HEK293 (cell line): ENCODE measurements around the gene STAB1.
A peak's percentile ranks its signal among the peaks of the same experiment; 100 is the strongest.

ENCODE experiments used
- CTCF ChIA-PET: fragments of 350-600 bp; formaldehyde crosslinking; extraction: SDS; loops from one replicate; lab custom pipeline; 2021; ENCODE audit warnings: antibody characterized with exemption; lab: Yijun Ruan, JAX
- POLR2A ChIA-PET: fragments of 300-600 bp; formaldehyde crosslinking; extraction: SDS; loops from one replicate; lab custom pipeline; 2020; ENCODE audit warnings: antibody characterized with exemption, inconsistent platforms; lab: Yijun Ruan, JAX
- H3K27ac ChIP-seq: fragments of 200-500 bp; sonication (Bioruptor generic); 2 replicates; pipeline ENCODE4 v1.5.1; 2014; ENCODE audit warnings: low read depth, low read length, control low read depth, inconsistent platforms; ENCODE audit errors: extremely low read depth
- H3K36me3 ChIP-seq, 2 experiments: fragments of 200-500 bp in 1 of 2; sonication (Bioruptor generic) in 1 of 2; 1 replicate in 1 of 2; 2 replicates in 1 of 2; pipeline ENCODE4 v1.5.1; 2014 to 2017; ENCODE audit warnings: inconsistent platforms in 2 of 2, low read length in 2 of 2; ENCODE audit not compliant: control insufficient read depth in 2 of 2, insufficient read depth in 1 of 2
- H3K4me1 ChIP-seq: fragments of 200-500 bp; sonication (Bioruptor generic); 2 replicates; pipeline ENCODE4 v1.5.1; 2014; ENCODE audit warnings: mild to moderate bottlenecking, low read length, inconsistent platforms; ENCODE audit not compliant: control insufficient read depth, insufficient read depth
- H3K4me3 ChIP-seq: 2 replicates; pipeline ENCODE4 v1.5.1; 2011; ENCODE audit warnings: low read depth, mild to moderate bottlenecking, control low read depth, low read length, moderate library complexity
- H3K9me3 ChIP-seq: fragments of 200-500 bp; sonication (Bioruptor generic); 2 replicates; pipeline ENCODE4 v1.5.1; 2014; ENCODE audit warnings: low read depth, low read length, inconsistent platforms; ENCODE audit not compliant: control insufficient read depth, insufficient read depth
- EGR2 ChIP-seq: fragments of 450-650 bp; formaldehyde crosslinking; IDR thresholded peaks from 2 replicates; pipeline ENCODE4 v1.5.1; 2016; ENCODE audit warnings: low read depth, missing biosample characterization, missing genetic modification characterization
- GLIS1 ChIP-seq: fragments of 450-650 bp; formaldehyde crosslinking; IDR thresholded peaks from 2 replicates; pipeline ENCODE4 v1.5.1; 2016; ENCODE audit warnings: missing biosample characterization, missing genetic modification characterization
- KLF7 ChIP-seq: fragments of 450-650 bp; formaldehyde crosslinking; IDR thresholded peaks from 2 replicates; pipeline ENCODE4 v1.5.1; 2016; ENCODE audit warnings: missing biosample characterization, missing genetic modification characterization, borderline replicate concordance
- ZIC2 ChIP-seq: fragments of 450-650 bp; formaldehyde crosslinking; IDR thresholded peaks from 2 replicates; pipeline ENCODE4 v1.5.1; 2016; ENCODE audit warnings: missing biosample characterization, missing genetic modification characterization
- ZNF114 ChIP-seq: fragments of 450-650 bp; formaldehyde crosslinking; IDR thresholded peaks from 2 replicates; pipeline ENCODE4 v1.5.0; 2017; ENCODE audit warnings: missing biosample characterization, missing genetic modification characterization
- ZNF138 ChIP-seq: fragments of 450-650 bp; formaldehyde crosslinking; IDR thresholded peaks from 2 replicates; pipeline ENCODE4 v1.5.1; 2016; ENCODE audit warnings: missing biosample characterization, missing genetic modification characterization, borderline replicate concordance
- ZNF274 ChIP-seq, 2 experiments: fragments of 200-500 bp in 1 of 2; fragments of 450-650 bp in 1 of 2; sonication (Bioruptor generic) in 1 of 2; formaldehyde crosslinking in 1 of 2; IDR thresholded peaks; 2 replicates each; pipeline versions ENCODE4 v1.5.1 to v1.6.1; 2014 to 2016; ENCODE audit warnings: borderline replicate concordance in 1 of 2, inconsistent platforms in 1 of 2, low read length in 1 of 2, missing biosample characterization in 1 of 2, missing genetic modification characterization in 1 of 2
- ZNF302 ChIP-seq: fragments of 450-650 bp; formaldehyde crosslinking; IDR thresholded peaks from 2 replicates; pipeline ENCODE4 v1.5.1; 2016; ENCODE audit warnings: missing biosample characterization, missing genetic modification characterization, low read depth
- ZNF324 ChIP-seq: fragments of 450-650 bp; formaldehyde crosslinking; IDR thresholded peaks from 2 replicates; pipeline ENCODE4 v1.5.1; 2016; ENCODE audit warnings: missing biosample characterization, missing genetic modification characterization
- ZNF335 ChIP-seq: fragments of 450-650 bp; formaldehyde crosslinking; conservative IDR thresholded peaks from 2 replicates; pipeline ENCODE4 v1.5.1; 2016; ENCODE audit warnings: missing biosample characterization, missing genetic modification characterization
- ZNF433 ChIP-seq: fragments of 450-650 bp; formaldehyde crosslinking; IDR thresholded peaks from 2 replicates; pipeline ENCODE4 v1.5.1; 2016; ENCODE audit warnings: missing biosample characterization, missing genetic modification characterization, low read depth
- ZNF501 ChIP-seq: fragments of 450-650 bp; formaldehyde crosslinking; IDR thresholded peaks from 2 replicates; pipeline ENCODE4 v1.5.1; 2016; ENCODE audit warnings: missing biosample characterization, missing genetic modification characterization
- ZNF514 ChIP-seq: fragments of 450-650 bp; formaldehyde crosslinking; IDR thresholded peaks from 2 replicates; pipeline ENCODE4 v1.5.1; 2016; ENCODE audit warnings: missing biosample characterization, missing genetic modification characterization
- ZNF521 ChIP-seq: fragments of 450-650 bp; formaldehyde crosslinking; IDR thresholded peaks from 2 replicates; pipeline ENCODE4 v1.5.1; 2017; ENCODE audit warnings: missing biosample characterization, mild to moderate bottlenecking, missing genetic modification characterization
- ZNF600 ChIP-seq: fragments of 450-650 bp; formaldehyde crosslinking; IDR thresholded peaks from 2 replicates; pipeline ENCODE4 v1.5.1; 2016; ENCODE audit warnings: missing biosample characterization, missing genetic modification characterization
- ZNF768 ChIP-seq: fragments of 450-650 bp; formaldehyde crosslinking; IDR thresholded peaks from 2 replicates; pipeline ENCODE4 v1.5.1; 2018; ENCODE audit warnings: missing biosample characterization, mild to moderate bottlenecking, missing genetic modification characterization
- ZSCAN16 ChIP-seq: fragments of 450-650 bp; formaldehyde crosslinking; IDR thresholded peaks from 2 replicates; pipeline ENCODE4 v1.5.1; 2016; ENCODE audit warnings: missing biosample characterization, missing genetic modification characterization
- TF ChIP-seq, protein P1 (sequence below): fragments of 450-650 bp; formaldehyde crosslinking; IDR thresholded peaks from 2 replicates; pipeline ENCODE4 v1.5.1; 2016; ENCODE audit warnings: missing biosample characterization, missing genetic modification characterization
- TF ChIP-seq, protein P2 (sequence below): fragments of 450-650 bp; formaldehyde crosslinking; IDR thresholded peaks from 2 replicates; pipeline ENCODE4 v1.5.1; 2016; ENCODE audit warnings: missing biosample characterization, missing genetic modification characterization
- TF ChIP-seq, protein P3 (sequence below): fragments of 450-650 bp; formaldehyde crosslinking; IDR thresholded peaks from 2 replicates; pipeline ENCODE4 v1.5.1; 2016; ENCODE audit warnings: missing biosample characterization, missing genetic modification characterization, low read depth
- TF ChIP-seq, protein P4 (sequence below): fragments of 450-650 bp; formaldehyde crosslinking; IDR thresholded peaks from 2 replicates; pipeline ENCODE4 v1.5.1; 2017; ENCODE audit warnings: missing biosample characterization, missing genetic modification characterization

STAB1 gene

DNA sequence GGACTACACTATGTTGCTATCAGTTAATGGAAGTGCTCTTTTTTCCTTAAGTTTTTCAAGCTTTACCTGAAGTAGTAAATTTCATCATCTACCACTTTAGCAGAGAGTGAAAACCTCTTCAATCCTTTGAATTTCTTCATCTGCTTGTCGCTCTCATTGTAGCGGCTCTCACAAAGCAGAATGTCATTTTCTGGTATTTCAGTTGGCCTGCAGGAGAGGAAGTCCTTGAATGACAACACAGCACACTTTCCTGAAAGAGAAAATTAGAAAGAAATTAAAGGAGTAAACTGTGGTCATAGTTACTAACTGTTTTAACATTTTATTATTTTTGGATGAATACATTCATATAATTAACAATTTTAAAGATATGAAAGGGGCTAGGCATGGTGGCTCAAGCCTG lies 68.8 kb downstream of the STAB1 start:
- ChIA-PET POLR2A (interaction anchor here (0.5 kb wide), 1 partner anchor 69 kb away, joined by 6 read pairs; no protein-coding TSS in a partner anchor), CTCF (no interaction called here)
- Histone ChIP-seq H3K4me1 (no peaks in the 10 kb centered on the region), H3K9me3 (no peaks in the 10 kb centered on the region), H3K27ac (no peak overlapping the region), H3K36me3 (peaks cover 6 to 56% of the 10 kb centered on the region in 2 experiments; a peak in 2 of 3 replicates), H3K4me3 (no peak overlapping the region)
- TF ChIP-seq ZNF138 (tag by site-specific recombination) (no peak), KLF7 (tag by site-specific recombination) (no peak), ZNF114 (tag by site-specific recombination) (no peak), ZNF274 (IDR thresholded peaks at IDR 0.05; ENCODE audit: low read length) (no peak), ZNF274 (tag by site-specific recombination; IDR thresholded peaks at IDR 0.05; ENCODE audit: borderline replicate concordance) (no peak)

DNA sequence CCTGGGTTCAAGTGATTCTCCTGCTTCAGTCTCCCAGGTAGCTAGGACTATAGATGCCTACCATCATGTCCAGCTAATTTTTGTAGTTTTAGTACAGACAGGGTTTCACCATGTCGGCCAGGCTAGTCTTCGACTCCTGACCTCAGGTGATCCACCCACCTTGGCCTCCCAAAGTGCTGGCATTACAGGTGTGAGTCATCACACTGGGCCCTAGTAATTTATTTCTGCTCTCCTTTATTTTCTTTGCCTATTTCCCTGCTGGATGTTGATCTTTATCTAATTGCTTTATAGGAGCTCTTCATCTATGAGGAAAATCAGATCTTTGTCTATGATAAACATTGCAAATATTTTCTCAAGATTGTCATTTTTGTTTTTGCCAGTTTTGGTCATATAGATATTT lies 72.9 kb downstream of the STAB1 start:
- Histone ChIP-seq H3K4me3 (no peak overlapping the region), H3K27ac (no peak overlapping the region), H3K36me3 (peaks cover 6 to 22% of the 10 kb centered on the region in 2 experiments; a peak in 2 of 3 replicates), H3K9me3 (no peaks in the 10 kb centered on the region), H3K4me1 (no peaks in the 10 kb centered on the region)
- CTCF ChIA-PET, result no interaction called here
- TF ChIP-seq ZNF521 (tag by site-specific recombination) (no peak), GLIS1 (tag by site-specific recombination) (peak; percentile 38; the same call in 1 of the 2 replicates), ZNF335 (tag by site-specific recombination) (no peak), ZNF324 (tag by site-specific recombination) (no peak)
- TF ChIP-seq, protein P1, sequence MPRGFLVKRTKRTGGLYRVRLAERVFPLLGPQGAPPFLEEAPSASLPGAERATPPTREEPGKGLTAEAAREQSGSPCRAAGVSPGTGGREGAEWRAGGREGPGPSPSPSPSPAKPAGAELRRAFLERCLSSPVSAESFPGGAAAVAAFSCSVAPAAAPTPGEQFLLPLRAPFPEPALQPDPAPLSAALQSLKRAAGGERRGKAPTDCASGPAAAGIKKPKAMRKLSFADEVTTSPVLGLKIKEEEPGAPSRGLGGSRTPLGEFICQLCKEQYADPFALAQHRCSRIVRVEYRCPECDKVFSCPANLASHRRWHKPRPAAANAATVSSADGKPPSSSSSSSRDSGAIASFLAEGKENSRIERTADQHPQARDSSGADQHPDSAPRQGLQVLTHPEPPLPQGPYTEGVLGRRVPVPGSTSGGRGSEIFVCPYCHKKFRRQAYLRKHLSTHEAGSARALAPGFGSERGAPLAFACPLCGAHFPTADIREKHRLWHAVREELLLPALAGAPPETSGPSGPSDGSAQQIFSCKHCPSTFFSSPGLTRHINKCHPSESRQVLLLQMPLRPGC (tag by site-specific recombination), result no peak
- TF ChIP-seq, protein P2, sequence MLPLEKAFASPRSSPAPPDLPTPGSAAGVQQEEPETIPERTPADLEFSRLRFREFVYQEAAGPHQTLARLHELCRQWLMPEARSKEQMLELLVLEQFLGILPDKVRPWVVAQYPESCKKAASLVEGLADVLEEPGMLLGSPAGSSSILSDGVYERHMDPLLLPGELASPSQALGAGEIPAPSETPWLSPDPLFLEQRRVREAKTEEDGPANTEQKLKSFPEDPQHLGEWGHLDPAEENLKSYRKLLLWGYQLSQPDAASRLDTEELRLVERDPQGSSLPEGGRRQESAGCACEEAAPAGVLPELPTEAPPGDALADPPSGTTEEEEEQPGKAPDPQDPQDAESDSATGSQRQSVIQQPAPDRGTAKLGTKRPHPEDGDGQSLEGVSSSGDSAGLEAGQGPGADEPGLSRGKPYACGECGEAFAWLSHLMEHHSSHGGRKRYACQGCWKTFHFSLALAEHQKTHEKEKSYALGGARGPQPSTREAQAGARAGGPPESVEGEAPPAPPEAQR (tag by site-specific recombination), result no peak
- TF ChIP-seq, all 188 proteins: peak for 1
- POLR2A ChIA-PET, result interaction anchor here (0.6 kb wide), 1 partner anchor 75 kb away, joined by 3 read pairs; no protein-coding TSS in a partner anchor

DNA sequence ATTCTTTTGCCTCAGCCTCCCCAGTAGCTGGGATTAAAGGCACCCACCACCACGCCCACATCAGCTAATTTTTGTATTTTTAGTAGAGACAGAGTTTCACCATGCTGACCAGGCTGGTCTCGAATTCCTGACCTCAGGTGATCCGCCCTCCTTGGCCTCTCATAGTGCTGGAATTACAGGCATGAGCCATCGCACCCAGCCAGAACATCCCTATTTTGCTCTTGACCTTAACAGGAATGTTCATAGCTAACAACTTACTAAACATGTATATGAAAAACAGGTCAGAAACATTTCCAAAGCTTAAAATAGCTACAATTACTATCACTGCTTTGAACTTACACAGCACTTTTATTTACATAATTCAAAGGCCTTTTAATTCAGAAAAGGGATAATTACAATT lies 74.9 kb downstream of the STAB1 start:
- Histone ChIP-seq H3K4me1 (no peaks in the 10 kb centered on the region), H3K4me3 (no peak overlapping the region), H3K9me3 (no peaks in the 10 kb centered on the region), H3K27ac (no peak overlapping the region), H3K36me3 (peaks cover 6 to 26% of the 10 kb centered on the region in 2 experiments; a peak in 2 of 3 replicates)
- ChIA-PET POLR2A (no interaction called here), CTCF (no interaction called here)
- TF ChIP-seq ZNF501 (tag by site-specific recombination) (no peak), ZNF768 (tag by site-specific recombination) (no peak), EGR2 (tag by site-specific recombination) (0 out of 2 replicates have a peak, but pooled peaks have one; percentile 11), ZNF302 (tag by site-specific recombination) (no peak), ZNF600 (tag by site-specific recombination) (peak; percentile 32; the same call in 1 of the 2 replicates), ZIC2 (tag by site-specific recombination) (no peak), ZSCAN16 (no peak), ZNF514 (no peak), ZNF433 (tag by site-specific recombination) (no peak)
- TF ChIP-seq, protein P3, sequence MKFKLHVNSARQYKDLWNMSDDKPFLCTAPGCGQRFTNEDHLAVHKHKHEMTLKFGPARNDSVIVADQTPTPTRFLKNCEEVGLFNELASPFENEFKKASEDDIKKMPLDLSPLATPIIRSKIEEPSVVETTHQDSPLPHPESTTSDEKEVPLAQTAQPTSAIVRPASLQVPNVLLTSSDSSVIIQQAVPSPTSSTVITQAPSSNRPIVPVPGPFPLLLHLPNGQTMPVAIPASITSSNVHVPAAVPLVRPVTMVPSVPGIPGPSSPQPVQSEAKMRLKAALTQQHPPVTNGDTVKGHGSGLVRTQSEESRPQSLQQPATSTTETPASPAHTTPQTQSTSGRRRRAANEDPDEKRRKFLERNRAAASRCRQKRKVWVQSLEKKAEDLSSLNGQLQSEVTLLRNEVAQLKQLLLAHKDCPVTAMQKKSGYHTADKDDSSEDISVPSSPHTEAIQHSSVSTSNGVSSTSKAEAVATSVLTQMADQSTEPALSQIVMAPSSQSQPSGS (tag by site-specific recombination), result no peak
- TF ChIP-seq, protein P4, sequence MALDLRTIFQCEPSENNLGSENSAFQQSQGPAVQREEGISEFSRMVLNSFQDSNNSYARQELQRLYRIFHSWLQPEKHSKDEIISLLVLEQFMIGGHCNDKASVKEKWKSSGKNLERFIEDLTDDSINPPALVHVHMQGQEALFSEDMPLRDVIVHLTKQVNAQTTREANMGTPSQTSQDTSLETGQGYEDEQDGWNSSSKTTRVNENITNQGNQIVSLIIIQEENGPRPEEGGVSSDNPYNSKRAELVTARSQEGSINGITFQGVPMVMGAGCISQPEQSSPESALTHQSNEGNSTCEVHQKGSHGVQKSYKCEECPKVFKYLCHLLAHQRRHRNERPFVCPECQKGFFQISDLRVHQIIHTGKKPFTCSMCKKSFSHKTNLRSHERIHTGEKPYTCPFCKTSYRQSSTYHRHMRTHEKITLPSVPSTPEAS (tag by site-specific recombination), result no peak
